Small intestine (tissue), 7 donors: ENCODE measurements around the gene CLTCL1. TPM values are rescaled to one million over a fixed set of nuclear protein-coding genes. Genes with fewer than 3 reads are reported as not detected.
"Not testable (repeated sequence)": the region's sequence is repeated elsewhere in the genome, so short reads cannot be mapped to it uniquely, and the experiment has no call there.

Source experiments
- DNase-seq, 2 donors: peaks; one replicate each; pipeline versions ENCODE4 v3.0.0 to v3.0.0-alpha.2; 2013
- FAIRE-seq: peaks from 2 replicates; lab custom pipeline; 2012; peaks lifted over from hg19 to GRCh38; lab: Jason Lieb, UNC
- H3K27ac ChIP-seq, 3 donors: one replicate each; pipeline ENCODE4 v1.5.1; 2013; ENCODE audit warnings: low read length in 2 of 3, mild to moderate bottlenecking in 2 of 3, control low read depth in 1 of 3, inconsistent platforms in 1 of 3, low read depth in 1 of 3, moderate library complexity in 1 of 3
- H3K27me3 ChIP-seq, 3 donors: one replicate each; pipeline ENCODE4 v1.6.1; 2013; ENCODE audit warnings: low read length in 3 of 3, inconsistent platforms in 1 of 3; ENCODE audit not compliant: control insufficient read depth in 3 of 3, insufficient read depth in 3 of 3
- H3K36me3 ChIP-seq, 3 donors: one replicate each; pipeline ENCODE4 v1.6.1; 2013; ENCODE audit warnings: low read length in 3 of 3, inconsistent platforms in 1 of 3, low read depth in 1 of 3, mild to moderate bottlenecking in 1 of 3, moderate library complexity in 1 of 3; ENCODE audit not compliant: control insufficient read depth in 3 of 3, insufficient read depth in 2 of 3
- H3K4me1 ChIP-seq, 3 donors: one replicate each; pipeline ENCODE4 v1.6.1; 2013; ENCODE audit warnings: low read length in 2 of 3, inconsistent platforms in 1 of 3, low read depth in 1 of 3, mild to moderate bottlenecking in 1 of 3, moderate library complexity in 1 of 3; ENCODE audit not compliant: control insufficient read depth in 3 of 3, insufficient read depth in 2 of 3
- H3K4me3 ChIP-seq, 3 donors: one replicate each; pipeline ENCODE4 v1.5.1; 2013; ENCODE audit warnings: low read length in 3 of 3, control low read depth in 1 of 3, inconsistent platforms in 1 of 3, low read depth in 1 of 3, mild to moderate bottlenecking in 1 of 3, moderate library complexity in 1 of 3
- H3K9me3 ChIP-seq, 2 donors: one replicate each; pipeline ENCODE4 v1.6.1; 2013; ENCODE audit warnings: low read depth in 1 of 2, low read length in 1 of 2; ENCODE audit not compliant: control insufficient read depth in 2 of 2, insufficient read depth in 1 of 2
- WGBS, 3 donors: extraction: QIAGEN DNeasy Blood & Tissue Kit; methylation state at CpG; one replicate each; pipeline ENCODE4 v1.1.7; 2013; 5-methylcytosine and 5-hydroxymethylcytosine counted together
- polyA plus RNA-seq, 4 donors: library from polyadenylated mRNA; stranded (reverse) in 3 of 4; unstranded in 1 of 4; fragments of 200-250 nt in 3 of 4; fragments of 120-200 nt in 1 of 4; gene quantifications; one replicate each; pipeline versions ENCODE4 v1.2.1 to v1.2.3, GENCODE V29; 2013
- donor health status: healthy with polysubstance abuse.
- donor health status: control.
- donor health status: control.
- donor health status: Bipolar disorder and iron deficiency.
- donor health status: healthy.

CLTCL1 gene
- polyA plus RNA-seq, 4 donors: 0.67 to 1.5 (median 0.95) TPM

GRCh38 chr22:19207401-19207808 is 84.1 kb downstream of the CLTCL1 start:
- no peak for FAIRE-seq
- Histone ChIP-seq H3K36me3 (peaks cover 0 to 7% (median 0%) of the 10 kb centered on the region in 3 donors), H3K27ac (no peak overlapping the region), H3K9me3 (no peaks in the 10 kb centered on the region), H3K4me1 (no peaks in the 10 kb centered on the region), H3K4me3 (no peak overlapping the region), H3K27me3 (no peaks in the 10 kb centered on the region)
- DNase-seq: no peak
- 77 to 83% (median 79%) methylated on average over 9 of the region's 9 CpGs for WGBS, 3 donors

- FAIRE-seq (no peak), DNase-seq (no peak)
- no peaks in the 10 kb centered on the region for H3K27me3 ChIP-seq
- 83 to 88% (median 85%) methylated on average over 6 of the region's 6 CpGs for WGBS, 3 donors
- no peak overlapping the region for H3K4me3 ChIP-seq
- no peaks in the 10 kb centered on the region for H3K9me3 ChIP-seq
- peaks cover 0 to 7% (median 0%) of the 10 kb centered on the region in 3 donors for H3K36me3 ChIP-seq
- H3K4me1 ChIP-seq: no peaks in the 10 kb centered on the region
- no peak overlapping the region for H3K27ac ChIP-seq
These were observed 85.2 kb downstream of the CLTCL1 start for GRCh38 chr22:19206287-19206686.

GRCh38 chr22:19204640-19205039 is 86.9 kb downstream of the CLTCL1 start:
- no peaks in the 10 kb centered on the region for H3K9me3 ChIP-seq
- WGBS, 3 donors: 27 to 59% (median 51%) methylated on average over 4 of the region's 4 CpGs
- H3K27ac ChIP-seq: no peak overlapping the region
- no peak for DNase-seq
- no peak for FAIRE-seq
- H3K36me3 ChIP-seq: peaks cover 0 to 3% (median 0%) of the 10 kb centered on the region in 3 donors
- no peaks in the 10 kb centered on the region for H3K4me1 ChIP-seq
- H3K27me3 ChIP-seq: no peaks in the 10 kb centered on the region
- H3K4me3 ChIP-seq: no peak overlapping the region

GRCh38 chr22:19203834-19204233 is 87.7 kb downstream of the CLTCL1 start:
- no peaks in the 10 kb centered on the region for H3K4me1 ChIP-seq
- DNase-seq (no peak), FAIRE-seq (no peak)
- WGBS, 3 donors: 51 to 73% (median 54%) methylated on average over 8 of the region's 8 CpGs
- no peak overlapping the region for H3K4me3 ChIP-seq
- H3K36me3 ChIP-seq: peaks cover 0 to 2% (median 0%) of the 10 kb centered on the region in 3 donors
- no peaks in the 10 kb centered on the region for H3K9me3 ChIP-seq
- no peak overlapping the region for H3K27ac ChIP-seq
- no peaks in the 10 kb centered on the region for H3K27me3 ChIP-seq

- not testable (repeated sequence) for H3K27me3 ChIP-seq, FAIRE-seq, H3K9me3 ChIP-seq, H3K4me1 ChIP-seq, H3K27ac ChIP-seq, DNase-seq, H3K4me3 ChIP-seq, H3K36me3 ChIP-seq
- WGBS, 3 donors: 90 to 94% (median 93%) methylated on average over 3 of the region's 3 CpGs
These were observed 88.7 kb downstream of the CLTCL1 start for GRCh38 chr22:19202799-19203186.

- 87 to 94% (median 92%) methylated on average over 18 of the region's 18 CpGs for WGBS, 3 donors
- Histone ChIP-seq H3K4me3 (no peak overlapping the region), H3K27me3 (no peaks in the 10 kb centered on the region), H3K9me3 (no peaks in the 10 kb centered on the region), H3K4me1 (no peaks in the 10 kb centered on the region), H3K36me3 (peaks cover 0 to 3% (median 0%) of the 10 kb centered on the region in 3 donors), H3K27ac (no peak overlapping the region)
- no peak for FAIRE-seq
- DNase-seq: no peak
These were observed 89.4 kb downstream of the CLTCL1 start for GRCh38 chr22:19201869-19202798.

GRCh38 chr22:19201130-19201868 is 90.2 kb downstream of the CLTCL1 start:
- 90 to 94% (median 94%) methylated on average over 23 of the region's 23 CpGs for WGBS, 3 donors
- Histone ChIP-seq H3K27me3 (no peaks in the 10 kb centered on the region), H3K4me1 (no peaks in the 10 kb centered on the region), H3K9me3 (no peaks in the 10 kb centered on the region), H3K4me3 (no peak overlapping the region), H3K27ac (no peak overlapping the region), H3K36me3 (peaks cover 0 to 8% (median 0%) of the 10 kb centered on the region in 3 donors)
- FAIRE-seq (no peak), DNase-seq (no peak)

GRCh38 chr22:19199479-19199878 is 92.0 kb downstream of the CLTCL1 start:
- no peaks in the 10 kb centered on the region for H3K9me3 ChIP-seq
- no peak overlapping the region for H3K27ac ChIP-seq
- no peaks in the 10 kb centered on the region for H3K4me1 ChIP-seq
- no peak overlapping the region for H3K4me3 ChIP-seq
- no peaks in the 10 kb centered on the region for H3K27me3 ChIP-seq
- DNase-seq (no peak), FAIRE-seq (no peak)
- H3K36me3 ChIP-seq: peaks cover 0 to 10% (median 0%) of the 10 kb centered on the region in 3 donors
- WGBS, 3 donors: 82 to 89% (median 85%) methylated on average over 8 of the region's 8 CpGs
